ENCODE data around the gene CHERP.

Gene CHERP

GRCh38 chr19:16529466-16530144, 12.6 kb downstream of the CHERP start:
- H3K4me3 ChIP-seq (ENCODE audit: low read depth, low read length): no peak overlapping the region
- CTCF ChIA-PET: interaction anchor here (1.3 kb wide), 1 partner anchor 11 kb away, joined by 4 read pairs; no protein-coding TSS in a partner anchor

GRCh38 chr19:16527971-16528521, 14.2 kb downstream of the CHERP start:
- POLR2A ChIA-PET: no interaction called here
- CTCF ChIA-PET: interaction anchor here (1.0 to 2.7 kb wide), 4 partner anchors 10 to 19 kb away, joined by 3 to 10 read pairs (median 4); no protein-coding TSS in a partner anchor
- no peak overlapping the region for H3K4me3 ChIP-seq (ENCODE audit: low read depth, low read length)
- TF ChIP-seq CTCF (IDR thresholded peaks at IDR 0.05; ENCODE audit: insufficient read depth, low read length, missing control alignments): no peak
- no peak for DNase-seq (ENCODE audit: low read depth, low spot score)

More at GRCh38 chr19:16529466-16530144, 12.6 kb downstream of the CHERP start:
- no peak for DNase-seq (ENCODE audit: low read depth, low spot score)
- POLR2A ChIA-PET: no interaction called here
- TF ChIP-seq CTCF (IDR thresholded peaks at IDR 0.05; ENCODE audit: insufficient read depth, low read length, missing control alignments): no peak

GRCh38 chr19:16527334-16527935, 14.8 kb downstream of the CHERP start:
- no peak for DNase-seq (ENCODE audit: low read depth, low spot score)
- POLR2A ChIA-PET: no interaction called here
- CTCF ChIA-PET: interaction anchor here (1.0 to 2.7 kb wide), 4 partner anchors 10 to 18 kb away, joined by 3 to 10 read pairs (median 4); no protein-coding TSS in a partner anchor
- H3K4me3 ChIP-seq (ENCODE audit: low read depth, low read length): no peak overlapping the region
- no peak for TF ChIP-seq CTCF (IDR thresholded peaks at IDR 0.05; ENCODE audit: insufficient read depth, low read length, missing control alignments)

GRCh38 chr19:16525751-16526481, 16.3 kb downstream of the CHERP start:
- no peak overlapping the region for H3K4me3 ChIP-seq (ENCODE audit: low read depth, low read length)
- POLR2A ChIA-PET: interaction anchor here (0.9 kb wide), 1 partner anchor 11 kb away, joined by 3 read pairs; no protein-coding TSS in a partner anchor
- no peak for TF ChIP-seq CTCF (IDR thresholded peaks at IDR 0.05; ENCODE audit: insufficient read depth, low read length, missing control alignments)
- DNase-seq (ENCODE audit: low read depth, low spot score): no peak
- CTCF ChIA-PET: interaction anchor here (2.7 kb wide), 1 partner anchor 11 kb away, joined by 10 read pairs; no protein-coding TSS in a partner anchor

GRCh38 chr19:16524991-16525734, 17.1 kb downstream of the CHERP start:
- no peak overlapping the region for H3K4me3 ChIP-seq (ENCODE audit: low read depth, low read length)
- no peak for TF ChIP-seq CTCF (IDR thresholded peaks at IDR 0.05; ENCODE audit: insufficient read depth, low read length, missing control alignments)
- ChIA-PET CTCF (no interaction called here), POLR2A (no interaction called here)
- DNase-seq (ENCODE audit: low read depth, low spot score): no peak

All from AG04449 (cell line).